ENCODE measurements around the gene KCNK10. TPM values are rescaled to one million over a fixed set of nuclear protein-coding genes. Genes with fewer than 3 reads are reported as not detected.

KCNK10 gene
- total RNA-seq, 1 donor from 2014 or later = not detected

GRCh38 chr14:88185843-88186242 lies 137.2 kb downstream of the KCNK10 start:
- intact Hi-C loops (cut with micrococcal nuclease) = no loop called here

DNA sequence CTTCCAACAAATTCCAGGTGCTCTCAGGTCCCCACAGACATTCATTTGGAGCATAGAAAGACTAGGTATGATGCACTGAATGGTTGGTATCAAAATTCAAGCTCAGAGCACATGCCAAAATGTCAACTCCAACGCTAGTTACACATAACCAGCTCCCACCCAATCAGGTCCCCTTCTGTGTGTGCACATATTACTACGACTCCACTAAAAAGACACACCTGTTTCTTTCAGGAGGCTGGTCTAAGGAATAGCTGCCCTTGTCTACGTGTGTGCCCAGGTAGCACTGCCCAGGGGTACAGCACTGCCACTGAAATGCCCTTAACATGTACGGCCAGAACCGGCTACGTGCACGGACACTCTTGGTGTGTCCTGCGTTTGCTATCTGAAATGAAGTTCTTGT lies 138.1 kb downstream of the KCNK10 start:
- intact Hi-C loops (cut with micrococcal nuclease) = no loop called here

GRCh38 chr14:88181072-88181471 lies 142.0 kb downstream of the KCNK10 start:
- intact Hi-C loops (cut with micrococcal nuclease) = no loop called here

- intact Hi-C loops (cut with micrococcal nuclease) = no loop called here
Measured at GRCh38 chr14:88179716-88180115, 143.4 kb downstream of the KCNK10 start.

GRCh38 chr14:88170333-88170732 lies 152.7 kb downstream of the KCNK10 start:
- intact Hi-C loops (cut with micrococcal nuclease) = no loop called here

DNA sequence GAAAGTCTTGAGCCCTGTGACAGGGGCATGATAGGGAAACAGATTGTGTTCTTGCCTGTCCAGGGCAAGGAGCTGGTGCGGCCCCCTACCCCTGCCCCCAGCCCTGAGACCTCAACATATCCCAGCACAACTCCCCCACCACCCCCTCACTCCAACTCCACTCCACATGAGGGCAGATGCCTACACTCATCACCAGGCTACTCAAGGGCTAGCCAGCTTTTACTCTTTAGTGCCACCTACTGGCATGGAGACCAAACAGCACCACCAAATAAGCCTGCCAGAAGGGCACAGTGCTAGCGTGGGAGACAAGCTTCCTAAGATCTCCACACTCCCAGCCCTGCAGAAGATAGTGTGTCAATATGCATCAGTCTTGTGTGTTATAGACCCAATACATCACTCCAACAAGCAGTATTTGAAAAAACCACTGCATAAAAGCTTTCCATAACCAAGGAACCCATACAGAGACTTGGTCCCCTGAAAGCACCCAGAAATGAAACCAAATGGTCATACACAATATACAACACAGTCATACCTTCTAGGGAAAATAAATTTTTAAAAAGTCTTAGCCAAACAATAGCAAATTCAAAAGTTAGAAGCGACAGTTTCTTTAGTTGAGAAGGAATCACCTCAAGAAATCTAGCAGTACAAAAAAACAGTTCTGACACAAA lies 154.4 kb downstream of the KCNK10 start:
- intact Hi-C loops (cut with micrococcal nuclease) = loop anchor here (1.0 kb wide), 3 partner anchors 155 to 223 kb away; partner anchors contain the start of gene GALC

DNA sequence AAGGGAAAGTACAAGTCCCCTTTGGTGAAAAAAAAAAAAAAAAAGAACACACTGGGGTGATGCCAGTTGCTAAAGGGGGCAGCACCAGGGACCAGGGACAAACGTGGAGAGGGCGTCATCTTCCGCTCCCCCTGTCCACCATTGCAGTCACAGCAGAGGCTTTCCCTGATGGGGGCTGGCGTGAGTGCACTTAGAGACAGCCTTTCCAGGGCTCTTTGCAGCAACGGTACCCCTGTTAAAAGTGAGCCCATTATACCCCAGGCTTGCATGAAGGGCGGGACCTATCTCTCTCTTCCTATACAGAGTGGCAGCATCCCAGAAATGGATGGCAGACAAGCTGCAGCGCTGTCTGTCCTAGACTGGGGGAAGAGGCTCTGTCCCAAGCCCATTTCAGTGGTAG lies 155.0 kb downstream of the KCNK10 start:
- intact Hi-C loops (cut with micrococcal nuclease) = loop anchor here (1.0 kb wide), 3 partner anchors 155 to 223 kb away; partner anchors contain the start of gene GALC

DNA sequence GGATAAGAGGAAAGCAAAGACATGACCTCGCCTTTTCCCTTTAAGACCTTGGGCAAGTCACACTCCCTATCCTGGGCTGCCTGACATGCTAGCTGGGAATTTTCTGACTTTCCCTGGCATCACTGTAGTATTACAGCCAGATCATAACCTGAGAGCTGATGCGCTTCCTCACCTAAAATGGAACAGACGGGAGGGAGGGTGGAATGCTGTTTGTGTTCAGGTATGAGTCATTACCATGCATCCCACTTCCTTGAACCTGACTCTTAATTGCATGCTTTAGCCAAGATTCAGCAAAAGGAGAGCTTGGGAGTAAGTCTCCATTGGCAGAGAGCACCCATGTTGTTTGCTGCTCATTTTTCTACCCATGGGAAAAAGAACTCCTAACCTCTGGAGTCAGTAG lies 156.5 kb downstream of the KCNK10 start:
- intact Hi-C loops (cut with micrococcal nuclease) = no loop called here

GRCh38 chr14:88164906-88165534 lies 158.0 kb downstream of the KCNK10 start:
- intact Hi-C loops (cut with micrococcal nuclease) = no loop called here

DNA sequence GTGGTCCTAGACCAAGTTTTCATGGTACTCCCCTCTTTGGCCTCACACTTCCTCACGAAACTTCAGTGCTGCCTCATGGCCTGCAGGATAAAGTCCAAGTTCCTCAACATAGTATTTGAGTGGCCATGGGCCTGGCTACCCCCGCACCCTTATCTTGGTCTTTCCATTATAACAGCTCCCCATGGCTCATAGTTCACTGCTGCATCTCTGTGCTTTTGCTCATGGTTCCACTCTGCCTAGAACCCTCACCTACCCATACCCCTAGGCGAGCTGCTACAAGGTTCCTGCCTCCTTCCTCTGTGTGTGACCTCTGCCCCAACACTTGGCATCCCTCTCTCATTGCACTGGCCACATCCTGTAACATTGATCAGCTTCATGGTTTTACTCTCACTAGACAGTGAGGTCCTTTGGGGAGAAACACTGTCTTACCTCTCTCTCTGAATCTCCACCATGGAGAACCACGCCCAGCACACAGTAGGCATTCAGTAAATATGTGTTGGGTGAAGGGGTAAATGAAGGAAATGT lies 159.3 kb downstream of the KCNK10 start:
- intact Hi-C loops (cut with micrococcal nuclease) = no loop called here

DNA sequence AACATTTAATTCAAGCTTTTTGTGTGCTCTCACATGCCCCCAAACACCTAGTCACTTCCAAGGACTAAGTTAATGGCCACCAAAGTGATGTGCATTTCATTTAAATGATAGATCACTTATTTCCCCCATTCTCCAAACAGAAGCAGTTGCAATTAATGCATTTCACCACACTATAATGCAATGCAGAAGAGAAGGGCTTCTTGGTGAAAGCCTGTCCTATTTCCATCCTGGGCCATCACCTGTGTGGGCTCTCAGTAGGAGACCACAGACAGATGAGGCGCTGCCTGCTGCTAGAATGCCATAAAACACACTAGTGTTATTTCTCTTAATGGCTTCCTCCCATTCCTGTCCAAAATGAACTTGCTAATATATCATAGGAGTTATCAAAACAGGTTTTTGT lies 166.9 kb downstream of the KCNK10 start:
- intact Hi-C loops (cut with micrococcal nuclease) = no loop called here

GRCh38 chr14:88154926-88155325 lies 168.1 kb downstream of the KCNK10 start:
- intact Hi-C loops (cut with micrococcal nuclease) = no loop called here

DNA sequence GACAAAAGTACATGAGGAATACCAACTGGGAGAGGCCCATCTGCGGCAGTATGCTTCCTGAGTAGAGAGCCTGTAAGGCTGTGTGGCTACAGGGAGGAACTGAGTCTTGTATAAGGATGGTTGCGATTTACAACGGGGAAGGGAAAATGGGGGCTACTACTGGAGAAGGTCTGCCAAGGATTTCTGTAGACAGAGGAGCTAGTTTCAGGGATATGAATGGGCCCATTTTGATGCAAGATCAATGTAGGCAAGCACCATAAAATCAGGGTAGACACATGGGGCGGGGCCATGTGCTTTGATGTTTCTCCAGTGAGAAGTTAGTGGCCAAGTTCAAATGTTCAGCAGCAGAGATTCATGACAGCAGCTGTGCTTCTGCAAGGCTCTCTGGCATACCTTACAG lies 168.7 kb downstream of the KCNK10 start:
- intact Hi-C loops (cut with micrococcal nuclease) = no loop called here

GRCh38 chr14:88146881-88147649 lies 176.0 kb downstream of the KCNK10 start:
- intact Hi-C loops (cut with micrococcal nuclease) = no loop called here

DNA sequence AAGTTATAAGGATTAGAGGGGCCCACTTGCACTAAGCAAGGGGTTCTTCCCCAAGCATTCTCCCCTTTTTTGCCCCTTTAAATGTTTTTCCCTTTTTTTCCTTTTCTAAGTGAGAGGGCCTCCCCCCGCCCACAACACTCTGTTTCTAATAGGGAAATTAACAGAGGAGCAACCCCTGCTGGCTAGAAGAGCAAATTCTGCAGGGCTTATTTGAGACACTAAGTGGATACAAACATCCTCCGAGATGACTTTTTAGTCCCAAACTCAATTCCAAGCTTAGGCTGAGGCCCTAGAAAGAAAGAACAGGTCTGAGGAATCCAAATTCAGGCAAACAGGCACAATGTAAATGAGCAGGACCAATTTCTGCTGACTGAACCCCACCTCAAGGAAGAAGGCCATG lies 179.3 kb downstream of the KCNK10 start:
- intact Hi-C loops (cut with micrococcal nuclease) = no loop called here

GRCh38 chr14:88142997-88143396 lies 180.1 kb downstream of the KCNK10 start:
- intact Hi-C loops (cut with micrococcal nuclease) = no loop called here

DNA sequence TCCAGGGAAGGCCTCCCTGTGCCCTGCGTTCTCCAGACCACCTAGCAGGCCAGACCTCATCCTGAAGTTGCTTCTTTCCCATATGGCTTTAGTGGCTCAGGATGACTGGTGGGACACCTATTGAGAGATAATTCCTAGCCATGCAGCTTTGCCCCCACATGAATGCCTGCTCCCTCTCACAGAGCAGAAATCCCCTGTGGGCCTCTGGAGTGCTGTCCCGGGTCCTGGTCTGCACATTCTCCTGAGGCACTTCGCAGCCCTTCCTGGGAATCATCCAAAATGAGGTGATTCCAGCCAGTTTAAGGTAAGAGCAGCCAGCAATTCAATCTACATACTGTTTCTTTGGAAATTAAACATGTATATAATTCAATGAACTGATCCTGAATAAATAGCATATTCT lies 182.2 kb downstream of the KCNK10 start:
- intact Hi-C loops (cut with micrococcal nuclease) = no loop called here

DNA sequence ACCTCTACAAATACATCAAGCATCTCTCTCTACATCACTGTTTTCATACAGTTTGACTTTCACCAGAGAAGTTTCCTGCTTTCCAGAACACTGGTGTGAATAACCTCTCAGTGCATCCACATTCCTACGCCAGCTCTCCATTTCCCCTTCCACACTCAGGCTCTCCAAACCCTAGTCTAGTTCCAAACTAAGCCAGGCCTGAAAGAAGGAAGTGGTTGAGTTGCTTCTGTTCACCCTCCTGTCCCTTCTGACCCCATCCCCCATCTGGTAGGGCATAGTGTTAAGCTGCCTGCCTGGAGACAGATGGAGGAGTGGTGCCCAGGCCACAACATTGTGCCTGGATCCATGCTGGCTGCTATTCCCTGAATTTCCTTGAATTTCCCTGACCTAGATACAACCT lies 185.7 kb downstream of the KCNK10 start:
- intact Hi-C loops (cut with micrococcal nuclease) = no loop called here

Measured in T-helper 2 cell treated with Interferon-gamma antibody and Interleukin-4, amounts not matched to agents 100 ng/mL and 5 ng/mL, for 36 hours (primary cell).